ENCODE results near the gene TAF4.

The TAF4 gene

GRCh38 chr20:62002882-62003480 is 62.7 kb downstream of the TAF4 start:
- no peak overlapping the region for H3K4me3 ChIP-seq (replicated peaks in 1 of 2; ENCODE audit: low read depth in 2 of 2, low read length in 2 of 2)
- no peak for TF ChIP-seq CTCF (IDR thresholded peaks at IDR 0.05; ENCODE audit: low read depth, low read length)
- DNase-seq (ENCODE audit: low read depth in 2 of 2): no peak

- DNase-seq (ENCODE audit: low read depth in 2 of 2): no peak
- TF ChIP-seq CTCF (IDR thresholded peaks at IDR 0.05; ENCODE audit: low read depth, low read length): no peak
- H3K4me3 ChIP-seq (replicated peaks in 1 of 2; ENCODE audit: low read depth in 2 of 2, low read length in 2 of 2): no peak overlapping the region
Observed at GRCh38 chr20:62001178-62001715, 64.4 kb downstream of the TAF4 start.

GRCh38 chr20:61998343-61999121 is 67.1 kb downstream of the TAF4 start:
- no peak overlapping the region for H3K4me3 ChIP-seq (replicated peaks in 1 of 2; ENCODE audit: low read depth in 2 of 2, low read length in 2 of 2)
- no peak for DNase-seq (ENCODE audit: low read depth in 2 of 2)
- TF ChIP-seq CTCF (IDR thresholded peaks at IDR 0.05; ENCODE audit: low read depth, low read length): no peak

- no peak overlapping the region for H3K4me3 ChIP-seq (replicated peaks in 1 of 2; ENCODE audit: low read depth in 2 of 2, low read length in 2 of 2)
- DNase-seq (ENCODE audit: low read depth in 2 of 2): no peak
- no peak for TF ChIP-seq CTCF (IDR thresholded peaks at IDR 0.05; ENCODE audit: low read depth, low read length)
Observed at GRCh38 chr20:61997891-61998290, 67.8 kb downstream of the TAF4 start.

- no peak overlapping the region for H3K4me3 ChIP-seq (replicated peaks in 1 of 2; ENCODE audit: low read depth in 2 of 2, low read length in 2 of 2)
- DNase-seq (ENCODE audit: low read depth in 2 of 2): no peak
- TF ChIP-seq CTCF (IDR thresholded peaks at IDR 0.05; ENCODE audit: low read depth, low read length): no peak
Observed at GRCh38 chr20:61997372-61997771, 68.3 kb downstream of the TAF4 start.

GRCh38 chr20:61994546-61994945 is 71.1 kb downstream of the TAF4 start:
- DNase-seq (ENCODE audit: low read depth in 2 of 2): no peak
- TF ChIP-seq CTCF (IDR thresholded peaks at IDR 0.05; ENCODE audit: low read depth, low read length): no peak
- no peak overlapping the region for H3K4me3 ChIP-seq (replicated peaks in 1 of 2; ENCODE audit: low read depth in 2 of 2, low read length in 2 of 2)

All from cardiac fibroblast (primary cell).